ENCODE data around the gene NRL. TPM values are rescaled to one million over a fixed set of nuclear protein-coding genes. Genes with fewer than 3 reads are reported as not detected.

Gene NRL
- total RNA-seq, 2 donors from 2014 or later: 1.8 to 2.2 TPM

DNA sequence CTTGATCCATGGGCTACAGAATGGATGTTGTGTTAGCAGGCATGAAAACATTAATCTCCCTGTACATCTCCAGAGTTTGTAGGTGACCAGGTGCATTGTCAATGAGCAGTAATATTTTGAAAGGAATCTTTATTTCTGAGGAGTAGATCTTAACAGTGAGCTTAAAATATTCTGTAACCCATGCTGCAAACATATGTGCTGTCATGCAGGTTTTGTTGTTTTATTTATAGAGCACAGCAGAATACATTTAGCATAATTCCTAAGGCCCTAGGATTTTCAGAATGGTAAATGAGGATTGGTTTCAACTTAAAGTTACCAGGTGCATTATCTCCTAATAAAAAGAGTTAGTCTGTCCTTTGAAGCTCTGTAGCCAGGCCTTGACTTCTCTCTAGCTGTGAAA, 12.2 kb upstream of the NRL start:
- H3K27ac Mint-ChIP-seq: no peak overlapping the region
- no peaks in the 10 kb centered on the region for H3K36me3 Mint-ChIP-seq
- no peaks in the 10 kb centered on the region for H3K4me1 Mint-ChIP-seq (ENCODE audit: low read depth in 2 of 2)
- DNase-seq (ENCODE audit: low spot score) (no peak), ATAC-seq (no peak)
- H3K9me3 Mint-ChIP-seq: no peaks in the 10 kb centered on the region
- H3K27me3 Mint-ChIP-seq: no peaks in the 10 kb centered on the region
- H3K4me3 Mint-ChIP-seq: no peak overlapping the region

DNA sequence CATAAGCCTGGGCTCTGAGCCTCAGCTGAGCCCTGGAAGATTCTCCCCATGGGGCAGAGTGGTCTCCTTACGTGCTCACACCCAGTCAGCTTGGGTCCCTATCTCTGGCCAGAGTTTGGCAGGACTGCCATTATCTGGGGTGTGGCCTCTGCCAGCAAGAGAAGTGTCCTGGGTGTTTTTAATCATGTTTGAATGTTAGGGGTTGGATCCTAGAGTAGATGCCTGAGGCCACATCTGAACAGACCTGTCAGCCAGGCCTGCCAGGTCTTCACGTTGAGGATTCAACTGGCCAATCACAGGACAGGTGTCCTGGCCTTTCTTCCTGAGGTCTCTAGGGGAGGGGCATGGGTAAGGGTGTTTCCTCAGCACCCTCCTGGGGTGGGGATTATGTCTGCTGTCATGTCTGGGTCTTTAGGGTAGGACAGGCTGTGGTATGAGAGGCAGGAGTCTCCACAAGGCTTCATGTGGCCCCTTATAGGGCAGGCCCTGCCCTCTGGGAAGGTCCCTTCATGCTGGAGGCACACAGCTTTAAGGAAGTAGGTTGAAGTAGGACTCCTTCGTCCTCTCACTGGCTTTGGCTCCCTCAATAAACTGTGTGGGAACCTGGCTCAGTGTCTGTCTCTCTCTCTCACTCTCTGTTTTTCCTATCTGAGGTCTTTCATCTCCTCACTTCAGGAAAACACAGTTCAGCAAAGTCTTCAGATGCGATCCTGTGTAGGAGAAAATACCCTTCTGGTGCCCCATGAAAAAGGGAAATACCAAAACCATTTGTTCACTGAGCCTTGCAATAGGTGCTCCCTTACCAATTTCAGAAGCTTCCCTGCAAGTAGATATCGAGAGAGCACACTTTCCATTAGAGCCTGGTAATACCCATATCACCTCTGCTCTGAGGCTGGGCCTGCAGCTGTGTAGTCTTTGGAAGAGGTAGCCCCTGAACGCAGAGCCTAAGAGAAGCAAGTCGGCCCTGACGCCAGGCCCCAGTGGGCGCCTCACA, 9.0 kb upstream of the NRL start:
- Mint-ChIP-seq H3K36me3 (peaks cover 8% of the 10 kb centered on the region), H3K9me3 (no peaks in the 10 kb centered on the region), H3K27me3 (no peaks in the 10 kb centered on the region), H3K4me1 (ENCODE audit: low read depth in 2 of 2) (no peaks in the 10 kb centered on the region), H3K4me3 (no peak overlapping the region), H3K27ac (peak overlapping the region in 1 of 2 donors; percentile 77)
- DNase-seq (ENCODE audit: low spot score) (peak; percentile 31), ATAC-seq (peak; percentile 11 to 32)

DNA sequence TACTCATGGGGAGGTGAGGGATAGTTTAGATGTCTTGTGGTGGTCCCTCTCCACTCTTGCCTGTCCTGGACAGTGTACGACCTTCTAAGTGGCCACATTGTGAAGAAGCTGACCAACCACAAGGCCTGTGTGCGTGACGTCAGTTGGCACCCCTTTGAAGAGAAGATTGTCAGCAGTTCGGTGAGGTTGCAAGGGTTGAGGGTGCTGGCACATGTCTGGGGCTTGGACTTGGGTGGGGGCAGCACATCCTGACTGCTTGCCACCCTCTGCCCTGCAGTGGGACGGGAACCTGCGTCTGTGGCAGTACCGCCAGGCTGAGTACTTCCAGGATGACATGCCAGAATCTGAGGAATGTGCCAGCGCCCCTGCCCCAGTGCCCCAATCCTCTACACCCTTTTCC, 8.1 kb upstream of the NRL start:
- Mint-ChIP-seq H3K36me3 (peaks cover 14% of the 10 kb centered on the region), H3K27ac (peak overlapping the region in 1 of 2 donors; percentile 68), H3K4me1 (ENCODE audit: low read depth in 2 of 2) (peaks cover 0 to 4% of the 10 kb centered on the region in 2 donors), H3K27me3 (no peaks in the 10 kb centered on the region), H3K4me3 (no peak overlapping the region), H3K9me3 (no peaks in the 10 kb centered on the region)
- ATAC-seq (no peak), DNase-seq (ENCODE audit: low spot score) (peak; percentile 40)

DNA sequence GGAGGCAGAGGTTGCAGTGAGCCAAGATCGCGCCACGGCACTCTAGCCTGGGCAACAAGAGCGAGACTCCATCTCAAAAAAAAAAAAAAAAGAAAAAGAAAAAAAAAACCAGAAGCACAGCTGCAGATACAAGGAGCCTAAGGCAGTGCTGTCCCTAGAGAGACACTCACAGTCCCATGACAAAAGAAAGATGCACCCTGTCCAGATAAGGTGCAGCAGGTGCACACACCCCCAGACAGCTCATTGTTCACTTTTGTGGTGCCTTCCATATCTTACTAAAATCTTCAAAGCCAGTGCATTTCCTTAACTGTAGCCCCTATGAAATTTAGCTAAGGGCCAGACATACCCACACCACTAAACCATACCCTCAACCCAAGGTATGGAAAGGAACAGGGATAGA, 7.7 kb upstream of the NRL start:
- DNase-seq (ENCODE audit: low spot score): peak; percentile 3
- Mint-ChIP-seq H3K27me3 (no peaks in the 10 kb centered on the region), H3K4me1 (ENCODE audit: low read depth in 2 of 2) (peaks cover 0 to 4% of the 10 kb centered on the region in 2 donors), H3K4me3 (no peak overlapping the region), H3K27ac (peak overlapping the region in 1 of 2 donors; percentile 68), H3K36me3 (peaks cover 14% of the 10 kb centered on the region), H3K9me3 (no peaks in the 10 kb centered on the region)
- ATAC-seq: no peak

DNA sequence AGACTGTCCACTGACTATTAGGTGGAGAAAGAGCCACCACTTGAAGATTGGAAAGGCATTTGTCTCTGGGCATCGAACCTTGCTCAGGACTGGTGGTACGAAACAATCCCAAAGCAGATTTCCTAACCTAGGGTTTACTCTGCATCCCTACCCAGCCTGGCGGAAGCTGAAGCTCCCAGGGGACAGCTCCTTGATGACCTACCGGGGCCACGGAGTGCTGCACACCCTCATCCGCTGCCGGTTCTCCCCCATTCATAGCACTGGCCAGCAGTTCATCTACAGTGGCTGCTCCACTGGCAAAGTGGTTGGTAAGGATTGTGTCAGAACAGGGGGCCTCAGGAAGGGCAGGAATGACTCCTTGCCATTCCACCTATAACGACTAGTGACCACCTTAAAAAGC, 6.5 kb upstream of the NRL start:
- Mint-ChIP-seq H3K27ac (no peak overlapping the region), H3K4me3 (no peak overlapping the region), H3K27me3 (no peaks in the 10 kb centered on the region), H3K4me1 (ENCODE audit: low read depth in 2 of 2) (peaks cover 8 to 10% of the 10 kb centered on the region in 2 donors), H3K36me3 (peaks cover 19% of the 10 kb centered on the region), H3K9me3 (no peaks in the 10 kb centered on the region)
- no peak for ATAC-seq
- DNase-seq (ENCODE audit: low spot score): peak; percentile 37

DNA sequence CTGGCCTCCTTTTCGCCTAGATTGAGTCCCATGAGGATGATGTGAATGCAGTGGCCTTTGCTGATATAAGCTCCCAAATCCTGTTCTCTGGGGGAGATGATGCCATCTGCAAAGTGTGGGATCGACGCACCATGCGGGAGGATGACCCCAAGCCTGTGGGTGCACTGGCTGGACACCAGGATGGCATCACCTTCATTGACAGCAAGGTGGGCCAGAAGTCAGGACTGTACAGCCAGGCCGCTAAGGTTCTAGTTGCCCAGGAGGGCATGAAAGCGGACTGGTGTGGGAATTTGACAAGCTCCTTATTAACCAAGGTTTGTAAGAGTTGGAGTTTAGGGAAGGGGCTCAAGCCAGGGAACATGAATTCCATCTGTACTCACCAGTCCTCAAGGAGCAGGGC, 4.9 kb upstream of the NRL start:
- Mint-ChIP-seq H3K4me3 (no peak overlapping the region), H3K27ac (no peak overlapping the region), H3K9me3 (no peaks in the 10 kb centered on the region), H3K27me3 (no peaks in the 10 kb centered on the region), H3K36me3 (peaks cover 19% of the 10 kb centered on the region), H3K4me1 (ENCODE audit: low read depth in 2 of 2) (peaks cover 19 to 24% of the 10 kb centered on the region in 2 donors)
- no peak for DNase-seq (ENCODE audit: low spot score)
- no peak for ATAC-seq

DNA sequence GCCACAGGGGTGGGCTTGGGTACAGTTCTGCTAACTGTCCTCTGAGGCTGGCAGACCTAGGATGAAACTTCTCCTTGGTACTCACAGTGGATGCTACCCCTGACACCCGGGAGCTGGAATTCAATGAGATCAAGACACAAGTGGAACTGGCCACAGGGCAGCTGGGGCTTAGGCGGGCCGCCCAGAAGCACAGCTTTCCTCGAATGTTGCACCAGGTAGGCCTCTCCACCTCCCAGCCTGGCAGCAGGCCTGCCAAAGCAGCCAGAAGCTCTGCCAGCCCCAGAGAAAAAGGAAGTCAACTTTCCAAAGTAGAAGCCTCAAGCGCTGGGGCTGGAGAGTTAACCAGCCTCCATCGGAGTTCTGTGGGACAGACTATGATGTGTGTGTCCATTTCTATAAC, 2.4 kb upstream of the NRL start:
- Mint-ChIP-seq H3K9me3 (no peaks in the 10 kb centered on the region), H3K4me1 (ENCODE audit: low read depth in 2 of 2) (peaks cover 19 to 24% of the 10 kb centered on the region in 2 donors), H3K27me3 (no peaks in the 10 kb centered on the region), H3K27ac (peak overlapping the region in 1 of 2 donors; percentile 100), H3K4me3 (no peak overlapping the region), H3K36me3 (peaks cover 19% of the 10 kb centered on the region)
- DNase-seq (ENCODE audit: low spot score) (peak; percentile 16), ATAC-seq (no peak)

DNA sequence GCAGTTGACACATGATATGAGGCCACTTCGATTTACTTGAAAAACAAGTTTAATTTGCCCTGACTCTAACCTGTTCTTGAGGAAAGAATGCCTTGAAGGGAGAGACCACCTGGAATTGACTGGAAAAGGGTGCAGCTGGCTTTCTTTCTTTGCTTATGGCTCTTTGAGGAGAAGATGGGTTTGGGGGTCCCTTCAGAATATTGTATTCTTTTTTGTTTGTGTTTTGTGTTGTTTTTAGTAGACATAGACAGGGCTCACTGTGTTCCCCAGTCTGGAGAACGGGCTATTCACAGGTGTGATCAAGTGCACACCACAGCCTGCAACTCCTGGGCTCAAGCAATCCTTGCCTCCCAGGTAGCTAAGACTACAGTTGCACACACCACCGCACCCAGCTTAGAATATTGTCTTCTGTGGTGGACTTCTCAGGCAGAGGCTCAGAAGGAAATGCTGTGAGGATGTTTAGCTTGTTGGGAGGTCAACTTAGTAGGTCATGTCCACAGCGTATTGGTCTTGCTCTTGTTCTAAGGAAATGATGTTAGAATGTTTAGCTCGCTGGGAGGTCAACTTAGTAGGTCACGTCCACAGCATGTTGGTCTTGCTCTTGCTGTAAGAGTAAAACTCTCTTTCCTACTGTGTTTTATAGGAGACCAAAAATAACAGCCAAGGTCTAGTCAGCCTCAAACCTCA, 1.5 kb upstream of the NRL start:
- Mint-ChIP-seq H3K4me1 (ENCODE audit: low read depth in 2 of 2) (peaks cover 19 to 24% of the 10 kb centered on the region in 2 donors), H3K36me3 (peaks cover 13% of the 10 kb centered on the region), H3K27ac (peak overlapping the region; percentile 94 to 100), H3K4me3 (peak overlapping the region; percentile 98), H3K9me3 (no peaks in the 10 kb centered on the region), H3K27me3 (no peaks in the 10 kb centered on the region)
- ATAC-seq: no peak
- no peak for DNase-seq (ENCODE audit: low spot score)

DNA sequence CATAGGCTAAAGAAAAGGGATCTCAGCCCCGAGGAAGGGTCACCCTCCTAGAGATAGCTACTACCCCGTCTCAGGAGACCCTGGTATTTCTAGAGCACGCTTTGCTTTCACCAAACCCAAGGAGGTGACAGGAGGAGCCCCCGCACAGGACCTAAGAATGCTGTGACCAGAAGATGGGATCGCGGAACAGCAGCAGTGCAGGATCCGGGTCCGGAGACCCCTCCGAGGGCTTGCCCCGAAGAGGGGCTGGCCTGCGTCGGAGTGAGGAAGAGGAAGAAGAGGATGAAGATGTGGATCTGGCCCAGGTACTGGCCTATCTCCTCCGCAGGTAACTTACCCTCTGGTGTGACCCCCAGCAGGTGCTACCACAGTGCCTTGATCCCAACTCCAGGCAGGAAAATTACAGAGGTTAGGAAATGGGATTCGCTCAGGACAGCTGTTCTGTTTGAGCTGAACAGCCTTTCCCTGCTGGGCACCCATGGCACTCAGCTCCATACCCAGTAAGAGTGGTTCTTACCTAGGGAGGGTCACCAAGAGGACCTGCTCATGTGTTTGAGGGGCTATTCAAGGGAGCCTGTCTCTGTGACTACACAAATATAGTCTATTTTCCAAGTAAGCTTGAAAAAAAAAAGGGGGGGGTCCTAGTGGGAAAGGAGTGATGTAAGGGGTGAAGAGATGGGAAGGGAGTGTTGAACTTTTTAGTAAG, 826 bp upstream of the NRL start:
- H3K36me3 Mint-ChIP-seq: peaks cover 12% of the 10 kb centered on the region
- H3K27ac Mint-ChIP-seq: peak overlapping the region; percentile 94 to 100
- peaks cover 19 to 24% of the 10 kb centered on the region in 2 donors for H3K4me1 Mint-ChIP-seq (ENCODE audit: low read depth in 2 of 2)
- no peak for ATAC-seq
- no peaks in the 10 kb centered on the region for H3K9me3 Mint-ChIP-seq
- H3K4me3 Mint-ChIP-seq: peak overlapping the region; percentile 98
- DNase-seq (ENCODE audit: low spot score): no peak
- H3K27me3 Mint-ChIP-seq: no peaks in the 10 kb centered on the region

DNA sequence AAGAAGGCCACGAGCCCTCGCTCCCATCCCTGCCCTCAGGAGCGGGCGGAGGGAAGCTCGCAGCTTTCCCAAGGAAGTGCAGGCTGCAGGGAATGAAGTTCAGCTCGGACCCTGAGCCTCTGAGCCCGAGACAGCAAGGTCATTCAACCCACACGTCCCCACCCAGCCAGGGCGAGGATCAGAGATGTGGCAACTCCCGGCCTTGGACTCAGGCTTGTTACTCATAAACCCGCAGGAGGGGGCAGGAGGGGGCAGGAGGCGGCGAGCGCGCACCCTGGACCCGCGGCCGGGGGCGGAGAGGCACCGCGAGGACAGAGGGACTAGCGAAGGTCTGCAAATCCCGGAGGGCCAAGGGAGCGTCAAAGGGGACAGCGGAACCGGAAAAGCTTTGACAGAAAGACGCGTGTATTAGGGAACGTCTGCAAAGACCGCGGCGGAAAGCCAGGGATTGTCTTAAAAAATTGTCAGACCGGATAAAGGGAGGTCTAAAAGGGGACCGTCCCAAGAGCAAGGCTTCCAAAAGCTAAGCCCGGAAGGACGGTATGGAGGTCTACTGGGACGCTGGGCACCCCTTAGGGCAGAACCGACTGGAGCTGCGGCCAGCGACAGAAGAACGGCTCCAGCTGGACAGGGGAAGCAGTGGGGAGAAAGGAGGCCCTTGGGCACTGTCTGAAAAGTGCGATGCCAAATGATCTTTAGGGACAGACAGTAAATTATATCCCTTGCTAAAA, 783 bp downstream of the NRL start:
- Mint-ChIP-seq H3K36me3 (peaks cover 12% of the 10 kb centered on the region), H3K9me3 (no peaks in the 10 kb centered on the region), H3K27ac (peak overlapping the region; percentile 94 to 100), H3K4me1 (ENCODE audit: low read depth in 2 of 2) (peaks cover 22 to 25% of the 10 kb centered on the region in 2 donors), H3K4me3 (peak overlapping the region; percentile 98), H3K27me3 (no peaks in the 10 kb centered on the region)
- DNase-seq (ENCODE audit: low spot score) (peak; percentile 92), ATAC-seq (peak; percentile 54 to 66)

DNA sequence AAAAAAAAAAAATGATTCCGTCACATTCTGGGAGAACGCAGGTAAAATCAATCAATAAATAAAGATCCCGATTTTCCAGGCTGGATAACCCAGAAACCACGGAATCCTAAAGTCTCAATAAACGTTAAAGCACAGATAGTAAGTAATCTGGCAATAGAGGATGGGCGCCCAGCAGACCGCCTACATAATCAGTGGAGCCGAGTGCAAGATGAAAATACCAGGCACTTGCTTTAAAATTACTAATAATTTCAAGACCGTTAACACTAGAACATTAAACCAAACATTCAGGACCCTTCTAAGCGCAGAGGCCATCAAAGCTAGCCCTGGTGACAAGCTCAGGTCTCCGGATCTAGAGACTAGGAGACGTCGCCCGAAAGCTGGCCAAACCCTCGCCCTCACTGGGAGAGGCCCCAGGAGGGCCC, 1.4 kb downstream of the NRL start:
- H3K4me1 Mint-ChIP-seq (ENCODE audit: low read depth in 2 of 2): peaks cover 27 to 28% of the 10 kb centered on the region in 2 donors
- no peak for DNase-seq (ENCODE audit: low spot score)

DNA sequence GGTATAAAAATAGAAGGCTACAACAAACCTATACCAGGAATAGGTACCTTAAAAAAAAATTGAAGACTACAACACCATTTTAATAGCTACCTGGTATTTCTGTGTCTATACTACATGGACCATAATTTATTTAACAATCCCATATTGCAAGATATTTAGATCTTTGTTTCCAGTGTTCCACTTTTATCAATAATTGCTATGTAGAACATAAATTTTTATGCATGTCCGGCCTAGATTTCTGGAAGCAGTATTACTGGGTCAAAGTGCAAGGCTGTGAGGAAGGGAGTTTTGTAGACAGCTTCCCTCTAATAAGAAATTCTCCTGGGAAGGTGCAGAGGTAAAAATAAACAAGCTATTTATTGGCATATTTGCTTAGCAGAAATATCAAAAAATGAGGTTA, 4.2 kb downstream of the NRL start:
- no peaks in the 10 kb centered on the region for H3K36me3 Mint-ChIP-seq
- DNase-seq (ENCODE audit: low spot score) (no peak), ATAC-seq (no peak)
- peaks cover 13 to 18% of the 10 kb centered on the region in 2 donors for H3K4me1 Mint-ChIP-seq (ENCODE audit: low read depth in 2 of 2)
- no peaks in the 10 kb centered on the region for H3K9me3 Mint-ChIP-seq
- H3K27ac Mint-ChIP-seq: peak overlapping the region in 1 of 2 donors; percentile 93
- no peaks in the 10 kb centered on the region for H3K27me3 Mint-ChIP-seq
- H3K4me3 Mint-ChIP-seq: no peak overlapping the region

More for the DNA sequence above, 1.4 kb downstream of the NRL start:
- Mint-ChIP-seq H3K27ac (peak overlapping the region; percentile 94 to 100), H3K4me3 (peak overlapping the region; percentile 98), H3K9me3 (no peaks in the 10 kb centered on the region), H3K27me3 (no peaks in the 10 kb centered on the region), H3K36me3 (peaks cover 7% of the 10 kb centered on the region)
- no peak for ATAC-seq

DNA sequence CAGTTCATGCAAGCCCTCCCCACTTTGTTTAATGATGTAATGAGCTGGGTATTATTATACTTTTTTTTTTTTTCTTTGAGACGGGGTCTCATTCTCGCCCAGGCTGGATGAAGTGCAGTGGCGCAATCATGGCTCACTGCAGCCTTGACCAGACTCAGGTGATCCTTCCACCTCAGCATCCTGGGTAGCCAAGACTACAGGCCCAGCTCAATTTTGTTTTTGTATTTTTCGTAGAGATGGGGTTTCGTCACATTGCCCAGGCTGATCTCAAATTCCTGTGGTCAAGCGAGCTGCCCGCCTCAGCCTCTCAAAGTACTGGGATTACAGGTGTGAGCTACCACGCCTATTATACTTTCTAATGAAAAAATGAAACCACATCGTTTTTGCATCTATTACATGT, 4.7 kb downstream of the NRL start:
- H3K4me1 Mint-ChIP-seq (ENCODE audit: low read depth in 2 of 2): peaks cover 8 to 13% of the 10 kb centered on the region in 2 donors
- no peak overlapping the region for H3K4me3 Mint-ChIP-seq
- H3K9me3 Mint-ChIP-seq: no peaks in the 10 kb centered on the region
- DNase-seq (ENCODE audit: low spot score) (no peak), ATAC-seq (no peak)
- no peaks in the 10 kb centered on the region for H3K27me3 Mint-ChIP-seq
- no peaks in the 10 kb centered on the region for H3K36me3 Mint-ChIP-seq
- peak overlapping the region; percentile 82 to 93 for H3K27ac Mint-ChIP-seq

All from natural killer cell treated with Interleukin-12 subunit alpha and Interleukin-12 subunit beta and Interleukin-15 and Interleukin-18, amount 100 ng/mL, for 72 hours (primary cell).